ENCODE results near the gene EIF4G2.

GRCh38 chr11:10752486-10752885 lies 56.2 kb downstream of the EIF4G2 start:
- TF ChIP-seq CTCF (IDR thresholded peaks at IDR 0.05), result no peak
- TF ChIP-seq POLR2A (IDR thresholded peaks at IDR 0.05), result no peak
- no peak for TF ChIP-seq POLR2AphosphoS5 (IDR thresholded peaks at IDR 0.05)
